PC-9 (cell line): Measurements from ENCODE around the gene STATH.

Source experiments
- EZH2 ChIP-seq: fragments of 200-600 bp; sonication (generic); IDR thresholded peaks from 2 replicates; pipeline ENCODE4 v1.8.0; 2017; ENCODE audit warnings: antibody characterized with exemption, low read depth
- TF ChIP-seq, protein P1 (sequence below): fragments of 200-600 bp; sonication (generic); conservative IDR thresholded peaks from 2 replicates; pipeline ENCODE4 v1.6.1; 2017; ENCODE audit warnings: mixed run types, antibody characterized with exemption, mild to moderate bottlenecking, moderate library complexity

DNA sequence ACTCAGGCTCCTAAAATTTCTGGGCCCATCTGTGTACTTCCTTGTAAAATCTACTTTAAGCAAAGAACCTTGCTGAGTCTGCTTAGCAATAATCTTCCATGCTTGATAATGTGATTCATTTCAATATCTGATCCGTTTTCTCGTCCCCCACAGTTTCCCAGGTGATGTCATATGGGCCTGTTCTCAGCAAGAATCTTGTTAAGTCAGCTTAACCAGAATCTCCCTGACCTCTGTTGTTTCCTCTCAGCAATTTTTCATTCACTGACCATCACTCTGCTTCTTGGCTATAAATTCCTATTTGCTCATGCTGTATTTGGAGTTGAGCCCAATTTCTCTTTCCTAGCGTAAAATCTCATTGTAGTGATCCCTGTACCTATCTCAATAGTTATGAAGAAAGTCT is 44.2 kb upstream of the STATH start:
- TF ChIP-seq, protein P1, sequence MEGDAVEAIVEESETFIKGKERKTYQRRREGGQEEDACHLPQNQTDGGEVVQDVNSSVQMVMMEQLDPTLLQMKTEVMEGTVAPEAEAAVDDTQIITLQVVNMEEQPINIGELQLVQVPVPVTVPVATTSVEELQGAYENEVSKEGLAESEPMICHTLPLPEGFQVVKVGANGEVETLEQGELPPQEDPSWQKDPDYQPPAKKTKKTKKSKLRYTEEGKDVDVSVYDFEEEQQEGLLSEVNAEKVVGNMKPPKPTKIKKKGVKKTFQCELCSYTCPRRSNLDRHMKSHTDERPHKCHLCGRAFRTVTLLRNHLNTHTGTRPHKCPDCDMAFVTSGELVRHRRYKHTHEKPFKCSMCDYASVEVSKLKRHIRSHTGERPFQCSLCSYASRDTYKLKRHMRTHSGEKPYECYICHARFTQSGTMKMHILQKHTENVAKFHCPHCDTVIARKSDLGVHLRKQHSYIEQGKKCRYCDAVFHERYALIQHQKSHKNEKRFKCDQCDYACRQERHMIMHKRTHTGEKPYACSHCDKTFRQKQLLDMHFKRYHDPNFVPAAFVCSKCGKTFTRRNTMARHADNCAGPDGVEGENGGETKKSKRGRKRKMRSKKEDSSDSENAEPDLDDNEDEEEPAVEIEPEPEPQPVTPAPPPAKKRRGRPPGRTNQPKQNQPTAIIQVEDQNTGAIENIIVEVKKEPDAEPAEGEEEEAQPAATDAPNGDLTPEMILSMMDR, result no peak
- no peak for TF ChIP-seq EZH2
